HuH-7 (cell line): ENCODE data around the gene PHTF2.
"Not testable (repeated sequence)": the region's sequence is repeated elsewhere in the genome, so short reads cannot be mapped to it uniquely, and the experiment has no call there.

Experiments used
- DNase-seq: peaks from one replicate; pipeline ENCODE4 v3.0.0; 2011; ENCODE audit warnings: low spot score

The PHTF2 gene

DNA sequence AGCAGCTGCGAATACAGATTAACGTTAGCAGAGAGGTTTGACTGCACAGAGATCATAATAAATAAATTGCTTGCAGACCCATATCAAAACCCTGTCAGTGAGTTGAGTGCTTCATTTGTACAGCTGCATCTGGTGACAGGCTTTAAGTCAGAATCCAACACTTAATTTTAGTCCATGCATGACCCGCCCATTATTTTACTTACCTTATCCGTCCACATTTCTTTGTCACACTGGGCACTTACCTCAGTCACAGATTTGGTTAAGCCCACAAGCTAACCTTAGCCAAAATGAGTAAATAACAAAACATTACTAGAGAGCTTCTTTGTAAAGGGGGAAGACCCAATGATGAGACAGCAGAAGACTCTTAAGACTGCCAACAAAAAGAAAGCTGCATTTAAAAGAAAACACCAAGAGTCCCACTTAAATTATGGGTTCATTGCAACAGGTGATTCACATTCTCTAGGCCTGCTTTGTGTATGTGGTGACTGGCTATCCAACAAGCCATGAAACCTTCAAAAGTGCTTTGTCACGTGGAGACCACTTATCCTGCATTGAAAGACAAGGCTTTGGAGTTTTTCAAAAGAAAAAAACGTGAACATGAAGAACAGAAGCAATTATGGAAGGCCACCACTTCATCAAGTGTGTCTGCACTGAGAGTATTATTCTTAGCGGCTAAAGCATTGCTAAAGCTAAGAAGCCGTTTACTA lies 32.2 kb downstream of the PHTF2 start:
- no peak for DNase-seq

DNA sequence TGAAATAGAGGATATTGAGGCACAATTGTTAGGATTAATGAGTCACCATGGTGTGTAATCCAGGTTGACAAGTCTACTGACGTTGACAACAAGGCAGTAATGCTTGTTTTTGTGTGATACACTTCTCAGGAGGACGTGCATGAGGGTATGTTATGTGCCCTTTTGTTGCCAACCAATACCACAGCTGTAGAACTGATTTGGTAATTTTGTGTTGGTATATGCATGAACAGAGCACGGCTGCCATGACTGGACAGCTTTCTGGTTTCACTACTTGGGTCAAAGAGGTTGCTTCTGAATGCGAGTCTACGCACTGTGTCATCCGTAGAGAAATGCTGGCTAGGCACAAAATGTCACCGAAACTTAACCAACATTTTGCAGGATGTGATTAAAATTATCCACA lies 32.9 kb downstream of the PHTF2 start:
- no peak for DNase-seq

DNA sequence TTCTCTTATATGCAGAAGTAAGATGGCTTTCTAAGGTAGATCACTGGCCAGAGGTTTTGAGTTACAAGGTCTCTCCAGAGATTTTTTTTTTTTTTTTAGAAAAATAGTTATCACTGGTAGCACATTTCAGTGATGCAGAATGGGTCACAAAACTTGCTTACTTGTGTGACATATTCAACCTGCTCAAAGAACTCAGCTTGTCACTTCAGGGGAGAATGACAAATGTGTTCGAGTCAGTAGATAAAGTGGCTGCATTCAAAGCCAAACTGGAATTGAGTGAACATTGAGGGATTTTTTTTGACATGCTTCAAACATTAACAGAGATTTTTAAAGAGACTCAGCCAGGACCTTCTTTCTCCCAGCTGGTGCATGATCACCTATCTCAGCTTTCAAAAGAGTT lies 33.4 kb downstream of the PHTF2 start:
- no peak for DNase-seq

DNA sequence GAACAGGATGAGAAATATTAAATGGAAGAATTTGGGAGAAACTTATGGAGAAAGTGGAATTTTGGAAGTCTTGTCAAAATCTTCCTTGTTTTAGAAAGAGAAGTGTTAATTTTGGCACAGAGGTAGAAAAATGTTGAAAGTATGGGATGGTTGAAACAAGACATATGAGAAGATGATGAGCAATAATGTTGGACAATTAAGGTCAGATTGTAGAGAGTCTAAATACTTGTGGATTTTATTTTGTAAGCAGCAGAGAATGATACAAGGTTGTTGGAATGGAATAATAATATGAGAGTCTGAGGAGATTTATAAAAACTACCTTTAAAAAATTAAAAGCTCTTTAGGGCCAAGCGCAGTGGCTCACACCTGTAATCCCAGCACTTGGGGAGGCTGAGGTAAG lies 34.6 kb downstream of the PHTF2 start:
- DNase-seq, result no peak

DNA sequence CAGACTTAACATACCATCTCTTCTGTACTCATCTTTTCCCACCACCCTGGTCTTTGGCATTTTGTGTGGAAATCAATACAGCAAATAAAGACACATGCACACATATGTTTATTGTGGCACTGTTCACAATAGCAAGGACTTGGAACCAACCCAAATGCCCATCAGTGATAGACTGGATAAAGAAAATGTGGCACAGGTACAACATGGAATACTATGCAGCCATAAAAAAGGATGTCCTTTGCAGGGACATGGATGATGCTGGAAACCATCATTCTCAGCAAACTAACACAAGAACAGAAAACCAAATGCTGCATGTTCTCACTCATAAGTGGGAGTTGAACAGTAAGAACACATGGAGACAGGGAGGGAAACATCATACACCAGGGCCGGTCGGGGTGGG lies 37.9 kb downstream of the PHTF2 start:
- DNase-seq, result not testable (repeated sequence)

DNA sequence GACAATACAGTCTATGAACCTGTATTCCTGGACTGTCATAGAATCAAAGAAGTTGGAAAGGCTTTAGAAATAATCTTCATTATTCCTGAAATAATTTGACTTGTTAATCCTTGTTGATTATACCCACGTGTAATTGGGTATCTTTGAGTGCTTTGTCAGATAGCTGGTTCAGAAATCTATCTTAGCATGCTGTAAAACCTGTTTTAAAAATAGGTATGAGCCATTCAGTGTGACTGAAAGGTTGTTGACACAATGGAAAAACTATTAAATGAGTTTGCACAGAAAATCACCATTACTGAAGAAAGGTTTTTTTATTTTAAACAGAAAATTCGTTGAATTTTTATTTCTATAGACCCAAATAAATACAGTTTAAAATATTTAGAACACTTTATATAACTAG lies 38.7 kb downstream of the PHTF2 start:
- DNase-seq, result no peak

DNA sequence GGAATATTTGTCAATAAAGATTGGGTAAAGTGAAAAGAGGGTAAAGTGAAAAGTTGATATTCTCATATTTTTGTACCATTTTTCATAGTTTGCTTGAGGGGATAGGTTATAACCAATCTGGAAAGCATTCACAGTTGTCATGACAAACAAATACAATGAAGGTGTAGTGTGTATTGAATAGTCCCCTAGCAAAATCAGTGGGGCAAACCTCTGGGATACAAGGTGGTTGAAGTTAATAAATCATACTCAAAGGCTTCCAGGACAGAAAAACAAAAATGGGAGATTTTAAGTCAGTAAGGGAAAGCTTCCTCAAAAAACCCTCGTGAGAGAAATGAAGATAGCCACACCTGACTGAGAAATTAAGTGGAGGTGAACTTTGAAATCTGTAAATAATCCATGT lies 39.4 kb downstream of the PHTF2 start:
- no peak for DNase-seq

DNA sequence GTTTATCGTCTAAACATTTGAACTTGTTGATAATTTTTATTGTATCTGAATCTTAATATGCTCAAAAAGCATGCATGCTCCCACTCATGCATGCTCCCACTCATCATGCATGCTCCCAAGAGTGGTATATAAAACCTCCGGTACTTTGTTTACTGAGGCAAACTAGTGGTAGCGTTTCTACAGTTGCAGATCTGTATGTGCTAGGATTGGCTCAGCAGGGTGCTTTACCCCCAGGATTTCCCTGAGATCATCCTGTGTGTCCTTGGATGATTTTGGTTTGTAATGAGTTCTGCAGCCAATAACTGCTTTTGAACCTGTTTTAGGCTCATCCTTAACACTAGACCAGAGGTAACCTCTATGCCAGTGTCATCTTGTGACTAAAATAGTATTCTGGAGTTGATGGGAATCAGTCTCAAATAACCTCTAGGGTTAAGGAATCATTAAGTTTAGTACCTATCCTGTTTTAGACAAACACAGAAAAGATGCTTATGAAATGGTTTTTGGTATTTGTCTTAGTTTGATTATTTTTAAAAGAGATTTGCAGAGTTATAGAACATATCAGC lies 40.4 kb downstream of the PHTF2 start:
- no peak for DNase-seq

DNA sequence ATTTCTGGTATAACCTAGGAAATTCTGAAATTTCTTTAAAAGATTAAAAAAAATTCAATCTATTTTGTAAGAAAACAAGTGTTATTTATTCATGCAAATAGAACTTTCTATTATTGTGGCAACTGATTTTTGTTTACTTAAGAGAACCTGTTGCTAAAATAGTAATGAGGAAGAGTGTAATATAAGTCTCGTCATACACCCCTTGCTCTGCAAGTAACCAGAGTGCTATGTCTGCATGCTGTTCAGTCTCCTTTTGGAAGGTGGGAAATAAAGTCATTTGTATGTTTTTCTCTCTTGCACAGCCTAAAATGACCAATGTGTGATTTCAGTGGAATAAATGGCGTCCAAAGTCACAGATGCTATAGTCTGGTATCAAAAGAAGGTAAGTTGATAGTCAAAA lies 41.3 kb downstream of the PHTF2 start:
- no peak for DNase-seq

DNA sequence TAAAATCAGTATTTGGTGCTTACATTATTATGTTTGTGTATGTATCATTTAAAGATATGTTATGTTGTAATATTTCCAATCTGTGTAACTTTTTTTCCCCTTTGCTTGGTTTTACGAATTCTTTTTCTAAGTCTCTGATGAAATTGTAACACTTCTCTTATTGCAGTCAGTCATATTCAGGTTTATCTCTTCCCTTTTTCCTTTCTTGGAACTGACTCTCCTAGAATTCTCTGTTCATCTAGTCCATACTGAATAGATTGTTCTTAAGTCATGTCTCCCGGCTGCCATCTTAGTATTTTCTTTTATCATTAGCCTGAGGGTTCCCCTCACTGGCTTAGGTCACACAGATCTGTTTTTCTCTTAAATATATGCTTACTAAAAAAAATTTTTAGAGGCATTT lies 44.6 kb downstream of the PHTF2 start:
- no peak for DNase-seq

DNA sequence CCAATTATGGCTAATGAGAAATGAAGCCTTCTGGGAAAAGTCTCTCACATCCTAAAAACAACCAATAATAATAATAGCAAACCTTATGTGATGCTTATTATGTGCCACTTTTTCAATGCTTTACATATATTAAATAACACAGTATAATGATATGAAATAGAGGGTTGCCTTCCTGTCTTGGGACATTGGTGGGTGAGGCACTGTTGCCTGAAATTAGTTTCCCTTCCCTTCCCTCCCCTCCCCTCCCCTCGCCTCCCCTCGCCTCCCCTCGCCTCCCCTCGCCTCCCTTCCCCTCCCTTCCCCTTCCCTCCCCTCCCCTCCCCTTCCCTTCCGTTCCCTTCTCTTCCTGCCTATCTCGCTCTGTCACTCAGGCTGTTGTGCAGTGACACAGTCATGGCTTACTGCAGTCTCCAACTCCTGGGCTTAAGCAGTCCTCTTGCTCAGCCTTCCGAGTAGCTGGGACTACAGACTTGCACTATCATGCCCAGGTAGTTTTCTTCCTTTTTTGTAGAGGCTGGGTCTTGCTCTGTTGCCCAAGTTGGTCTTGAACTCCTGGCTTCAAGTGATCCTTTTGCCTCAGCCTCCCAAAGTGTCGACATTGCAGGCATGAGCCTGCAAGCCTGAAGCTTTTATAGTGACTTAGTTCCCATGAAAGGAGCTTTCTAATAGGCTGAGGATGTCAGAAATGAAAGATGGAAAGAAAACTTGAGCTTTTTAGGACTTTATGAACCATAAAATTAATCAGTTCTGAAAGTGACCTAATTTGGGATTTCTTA lies 47.9 kb downstream of the PHTF2 start:
- DNase-seq, result no peak

DNA sequence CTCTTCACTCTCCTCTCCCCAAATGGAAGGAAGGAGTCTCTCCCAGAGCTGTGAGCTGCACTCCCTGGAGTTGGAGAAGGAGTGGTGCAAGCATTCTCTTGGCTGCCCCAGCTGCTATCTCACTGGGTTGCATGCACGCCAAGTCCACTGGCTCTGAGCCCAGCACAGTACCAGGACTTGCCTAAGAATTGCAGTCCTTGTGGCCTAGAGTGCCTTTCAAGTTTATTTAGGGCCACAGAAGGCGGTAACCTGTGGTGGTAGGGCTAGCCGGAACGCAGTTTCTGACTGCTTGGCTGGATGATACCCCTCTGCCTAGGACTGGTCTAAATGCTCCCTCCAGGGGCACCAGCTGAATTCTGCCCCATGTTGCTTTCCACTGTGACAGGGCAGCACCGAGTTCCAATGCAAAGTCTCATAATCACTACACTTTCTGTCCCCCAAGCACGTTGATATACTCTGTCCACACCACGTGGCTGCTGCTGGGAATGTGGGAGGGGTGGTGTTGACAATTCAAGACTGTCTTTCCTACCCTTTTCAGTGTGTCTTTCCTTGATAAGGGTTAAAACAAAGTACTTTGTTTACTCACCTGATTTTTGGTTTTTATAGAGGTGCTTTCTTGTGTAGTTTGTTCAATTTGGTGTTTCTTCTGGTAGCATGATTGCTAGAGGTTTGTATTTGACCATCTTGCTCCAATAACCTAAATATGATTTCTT lies 57.0 kb downstream of the PHTF2 start:
- DNase-seq, result no peak

DNA sequence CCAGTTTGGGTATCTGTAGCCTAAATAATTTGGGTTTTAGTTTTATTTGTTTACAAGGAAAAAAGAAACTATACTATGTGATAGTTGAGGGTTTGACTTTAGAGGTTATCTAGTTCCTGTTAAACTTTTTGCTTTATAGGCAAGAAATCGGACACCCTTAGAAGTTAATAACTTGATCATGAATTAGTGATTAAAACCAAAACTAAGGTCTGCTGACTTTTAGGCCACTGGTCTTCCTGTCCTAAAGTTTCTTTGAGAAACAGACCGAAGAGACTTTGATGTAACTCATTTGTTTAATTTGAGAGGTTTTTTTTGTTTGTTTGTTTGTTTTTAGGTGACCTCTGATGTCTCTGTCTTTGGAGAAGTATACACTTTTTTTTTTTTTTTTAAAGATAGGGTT lies 59.7 kb downstream of the PHTF2 start:
- no peak for DNase-seq

DNA sequence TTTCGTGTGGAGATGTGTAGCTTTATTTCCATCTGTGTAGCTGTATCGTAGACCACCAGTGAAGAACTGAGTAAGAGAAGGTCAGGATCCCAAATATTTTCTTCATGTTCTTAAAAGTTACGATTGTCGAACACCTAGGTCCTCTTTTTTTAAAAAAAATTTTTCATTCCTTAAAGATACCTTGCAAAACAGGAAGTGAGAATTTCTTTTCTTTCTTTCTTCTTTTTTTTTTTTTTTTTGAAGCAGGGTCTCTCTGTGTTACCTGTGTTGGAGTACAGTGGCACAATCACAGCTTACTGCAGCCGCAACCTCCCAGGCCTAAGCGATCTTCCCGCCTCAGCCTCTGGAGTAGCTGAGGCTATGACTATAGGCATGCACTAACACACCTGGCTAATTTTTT lies 60.8 kb downstream of the PHTF2 start:
- no peak for DNase-seq

DNA sequence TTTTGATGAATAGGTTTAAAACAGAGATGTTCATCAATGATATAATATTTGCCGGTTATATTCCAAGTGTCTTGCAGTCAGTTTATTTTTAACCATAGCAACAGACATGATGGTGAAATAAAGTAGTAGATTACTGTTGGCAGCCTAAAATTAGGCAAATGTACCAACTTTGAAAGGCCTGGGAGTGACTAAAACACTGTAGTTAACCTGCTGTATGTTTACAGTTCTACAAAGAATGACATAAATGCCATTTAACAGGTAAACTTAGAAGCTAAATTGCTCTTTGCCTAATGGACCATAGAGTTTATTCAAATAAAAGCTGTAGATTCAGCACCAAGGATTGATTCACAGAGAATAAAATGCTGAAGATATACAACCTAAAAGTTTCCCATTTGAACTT lies 64.1 kb downstream of the PHTF2 start:
- no peak for DNase-seq

DNA sequence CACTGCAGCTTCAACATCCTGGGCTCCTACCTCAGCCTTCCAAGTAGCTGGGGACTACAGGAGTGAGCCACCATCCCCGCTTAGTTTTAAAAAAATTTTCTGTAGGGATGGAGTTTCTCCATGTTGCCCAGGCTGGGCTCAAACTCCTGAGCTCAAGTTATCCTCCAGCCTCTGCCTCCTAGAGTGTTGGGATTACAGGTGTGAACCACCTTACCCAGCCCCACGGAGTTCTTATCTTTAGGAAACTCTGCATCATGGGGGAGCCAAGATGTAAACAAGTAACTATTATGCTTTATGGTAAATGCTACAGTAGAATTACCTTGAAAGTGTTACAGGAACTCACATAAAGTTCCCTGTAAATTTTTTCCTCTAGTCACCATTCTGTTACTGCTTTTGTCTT lies 65.3 kb downstream of the PHTF2 start:
- DNase-seq, result no peak

DNA sequence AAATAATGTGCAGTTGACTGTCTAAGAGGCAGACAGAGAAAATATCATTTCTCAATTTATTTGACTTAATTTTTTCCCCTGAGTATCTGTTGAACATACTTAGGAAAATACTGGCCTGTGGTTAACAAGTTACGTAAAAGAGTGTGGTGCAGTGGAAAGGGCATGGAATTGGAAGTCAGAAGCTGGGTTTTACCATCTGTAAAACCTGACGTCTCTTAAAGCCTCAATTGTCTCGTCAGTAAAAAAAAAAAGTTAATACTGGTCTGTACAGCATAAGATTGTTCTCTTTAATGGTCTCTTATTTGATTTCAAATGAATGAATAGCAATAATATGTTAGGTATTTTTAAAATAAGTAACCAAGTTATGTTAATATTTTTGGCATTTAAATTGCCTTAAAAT lies 67.8 kb downstream of the PHTF2 start:
- DNase-seq, result no peak

DNA sequence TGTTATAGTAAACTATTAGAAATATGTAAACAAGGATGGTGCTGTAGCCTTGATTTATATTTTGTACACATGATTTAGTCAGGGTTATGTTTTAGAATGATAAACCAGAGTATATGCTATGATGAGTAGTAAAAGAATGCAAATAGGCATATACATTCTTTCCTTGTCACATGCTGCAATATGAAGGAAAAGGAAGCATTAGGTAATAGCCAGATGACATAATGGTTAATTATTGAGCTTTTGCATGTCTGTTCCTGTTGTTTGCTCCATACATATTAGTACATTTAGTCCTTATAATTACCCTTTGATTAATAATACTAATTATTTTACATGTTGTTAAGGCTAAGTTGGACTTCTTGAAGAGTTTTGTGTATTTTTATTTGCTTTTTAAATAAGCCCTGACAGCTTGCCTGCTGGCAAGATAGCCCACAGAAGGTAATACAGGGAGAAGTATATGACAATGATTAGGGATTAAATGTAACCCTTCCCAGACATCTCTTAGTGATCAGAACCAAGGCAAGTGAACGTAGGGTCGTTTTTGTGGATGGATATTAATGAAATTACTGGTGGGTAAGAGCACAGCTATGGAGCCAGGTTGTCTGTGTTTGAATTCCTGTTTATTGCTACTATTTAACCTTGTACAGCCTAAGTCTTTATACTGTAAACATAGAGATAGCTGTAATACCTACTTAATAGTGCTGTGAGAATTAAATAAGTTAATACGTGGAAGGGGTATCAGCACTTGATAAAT lies 68.4 kb downstream of the PHTF2 start:
- no peak for DNase-seq

DNA sequence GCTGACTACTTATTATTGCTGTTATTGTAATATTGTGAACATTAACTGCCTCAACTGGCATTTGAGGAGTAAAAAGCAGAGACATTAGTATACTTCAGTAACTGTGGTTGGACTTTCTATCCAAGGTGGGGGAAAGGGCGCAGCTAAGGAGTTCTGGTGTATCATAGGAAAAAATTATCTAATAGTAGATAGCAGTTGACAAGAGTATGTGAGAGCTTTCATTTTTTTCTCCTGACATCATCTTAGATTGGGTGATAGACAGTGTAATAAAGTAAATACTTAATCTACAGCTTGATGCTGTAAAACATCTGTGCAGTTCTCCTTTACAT lies 68.9 kb downstream of the PHTF2 start:
- no peak for DNase-seq

DNA sequence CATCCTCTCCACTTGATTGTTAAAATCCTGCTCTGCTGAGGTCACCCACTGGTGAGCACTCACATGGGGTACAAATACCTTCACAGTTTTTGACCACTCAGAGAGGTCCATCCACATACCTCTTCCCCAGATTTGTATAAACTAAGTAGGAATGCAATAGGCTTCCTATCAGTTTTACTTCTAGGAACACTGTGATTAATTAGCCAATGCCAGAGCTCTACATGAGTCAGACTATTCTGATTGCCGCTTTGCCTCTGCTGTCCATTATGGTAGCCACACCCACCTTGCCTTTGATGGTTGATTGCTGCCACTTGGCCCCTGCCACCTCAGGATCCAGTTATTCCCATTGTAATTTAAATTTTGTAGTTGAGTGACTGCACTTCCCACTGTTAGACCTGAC lies 73.7 kb downstream of the PHTF2 start:
- DNase-seq, result not testable (repeated sequence)

DNA sequence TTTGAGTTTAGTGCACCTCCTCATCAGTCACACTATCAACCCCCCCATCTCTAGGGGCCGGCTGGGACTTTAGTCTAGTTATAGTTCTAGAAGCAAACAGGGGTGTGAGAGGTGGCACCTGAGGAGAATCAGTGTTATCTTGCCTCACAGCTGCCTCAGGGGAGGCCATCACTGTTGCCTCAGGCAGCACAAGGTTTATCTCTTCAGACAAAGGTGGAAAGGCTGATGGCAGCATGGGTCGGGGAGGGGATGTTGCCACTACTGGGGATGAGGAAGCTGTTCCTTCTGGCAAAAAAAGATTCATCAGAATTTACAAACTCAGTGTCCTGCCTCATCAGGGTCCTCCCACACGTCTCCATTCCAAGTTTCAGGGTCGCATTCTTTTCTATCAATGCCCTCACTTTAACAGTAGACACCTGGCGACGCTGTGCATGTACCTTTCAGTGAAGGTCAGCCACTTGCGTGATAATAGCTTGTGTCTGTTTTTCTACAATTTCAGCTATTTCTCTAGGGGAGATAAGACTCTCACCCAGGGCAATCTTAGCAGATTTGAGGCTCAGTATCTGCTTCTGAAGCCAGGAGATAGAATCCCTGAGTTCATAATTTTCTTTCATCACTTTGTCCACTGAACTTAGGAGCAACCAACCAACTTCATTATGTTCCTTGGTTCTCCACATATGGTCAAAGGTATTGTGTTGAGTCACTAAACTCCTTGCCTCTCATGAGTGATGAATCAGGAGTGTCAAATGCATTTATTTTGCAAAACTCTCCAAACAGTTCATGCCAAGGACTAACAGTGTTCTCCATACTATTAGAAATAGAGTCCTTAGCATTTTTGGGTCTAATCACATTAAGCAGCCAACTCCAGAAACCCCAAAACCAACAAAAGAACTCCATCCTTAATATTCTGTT lies 75.1 kb downstream of the PHTF2 start:
- DNase-seq, result not testable (repeated sequence)
